Measurements from ENCODE around the gene CYSLTR2.

DNA sequence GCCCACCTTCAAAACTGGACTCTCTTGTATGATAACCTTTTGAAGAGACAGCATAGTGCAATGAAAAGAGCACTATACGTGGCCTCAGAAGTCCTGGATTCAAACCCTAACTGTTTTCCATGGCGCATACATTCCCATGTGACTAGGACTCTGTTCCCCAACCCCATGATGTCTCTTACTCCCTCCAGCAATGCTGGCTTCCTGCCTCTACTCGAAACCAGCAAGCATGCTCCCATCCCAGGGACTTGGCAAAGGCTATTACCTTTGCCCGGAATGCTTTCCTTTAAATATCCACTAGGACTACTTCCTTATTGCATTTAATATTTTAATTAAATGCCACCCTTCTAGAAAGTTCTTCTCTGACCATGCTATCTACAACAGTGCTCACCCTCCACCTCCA is 75.1 kb downstream of the CYSLTR2 start:
- TF ChIP-seq YY1 (IDR thresholded peaks at IDR 0.05; ENCODE audit: low read depth) (no peak), EP300 (IDR thresholded peaks at IDR 0.05; ENCODE audit: borderline replicate concordance) (no peak), CEBPB (IDR thresholded peaks at IDR 0.05) (no peak), RAD21 (IDR thresholded peaks at IDR 0.05; ENCODE audit: low read depth) (no peak), FOXM1 (IDR thresholded peaks at IDR 0.05; ENCODE audit: borderline replicate concordance, low read depth) (no peak)
- TF ChIP-seq, protein P1, sequence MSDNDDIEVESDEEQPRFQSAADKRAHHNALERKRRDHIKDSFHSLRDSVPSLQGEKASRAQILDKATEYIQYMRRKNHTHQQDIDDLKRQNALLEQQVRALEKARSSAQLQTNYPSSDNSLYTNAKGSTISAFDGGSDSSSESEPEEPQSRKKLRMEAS (IDR thresholded peaks at IDR 0.05), result no peak
- TF ChIP-seq, protein P2, sequence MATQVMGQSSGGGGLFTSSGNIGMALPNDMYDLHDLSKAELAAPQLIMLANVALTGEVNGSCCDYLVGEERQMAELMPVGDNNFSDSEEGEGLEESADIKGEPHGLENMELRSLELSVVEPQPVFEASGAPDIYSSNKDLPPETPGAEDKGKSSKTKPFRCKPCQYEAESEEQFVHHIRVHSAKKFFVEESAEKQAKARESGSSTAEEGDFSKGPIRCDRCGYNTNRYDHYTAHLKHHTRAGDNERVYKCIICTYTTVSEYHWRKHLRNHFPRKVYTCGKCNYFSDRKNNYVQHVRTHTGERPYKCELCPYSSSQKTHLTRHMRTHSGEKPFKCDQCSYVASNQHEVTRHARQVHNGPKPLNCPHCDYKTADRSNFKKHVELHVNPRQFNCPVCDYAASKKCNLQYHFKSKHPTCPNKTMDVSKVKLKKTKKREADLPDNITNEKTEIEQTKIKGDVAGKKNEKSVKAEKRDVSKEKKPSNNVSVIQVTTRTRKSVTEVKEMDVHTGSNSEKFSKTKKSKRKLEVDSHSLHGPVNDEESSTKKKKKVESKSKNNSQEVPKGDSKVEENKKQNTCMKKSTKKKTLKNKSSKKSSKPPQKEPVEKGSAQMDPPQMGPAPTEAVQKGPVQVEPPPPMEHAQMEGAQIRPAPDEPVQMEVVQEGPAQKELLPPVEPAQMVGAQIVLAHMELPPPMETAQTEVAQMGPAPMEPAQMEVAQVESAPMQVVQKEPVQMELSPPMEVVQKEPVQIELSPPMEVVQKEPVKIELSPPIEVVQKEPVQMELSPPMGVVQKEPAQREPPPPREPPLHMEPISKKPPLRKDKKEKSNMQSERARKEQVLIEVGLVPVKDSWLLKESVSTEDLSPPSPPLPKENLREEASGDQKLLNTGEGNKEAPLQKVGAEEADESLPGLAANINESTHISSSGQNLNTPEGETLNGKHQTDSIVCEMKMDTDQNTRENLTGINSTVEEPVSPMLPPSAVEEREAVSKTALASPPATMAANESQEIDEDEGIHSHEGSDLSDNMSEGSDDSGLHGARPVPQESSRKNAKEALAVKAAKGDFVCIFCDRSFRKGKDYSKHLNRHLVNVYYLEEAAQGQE (IDR thresholded peaks at IDR 0.05; ENCODE audit: low read depth), result no peak
